K562 (cell line): ENCODE data around the gene ZSCAN32. TPM values are rescaled to one million over a fixed set of nuclear protein-coding genes. Genes with fewer than 3 reads are reported as not detected.

Experiments
- ATF3 ChIP-seq, 2 experiments: fragments of 450-650 bp in 1 of 2; sonication (generic) in 1 of 2; formaldehyde crosslinking in 1 of 2; IDR thresholded peaks in 1 of 2; conservative IDR thresholded peaks in 1 of 2; 2 replicates each; pipeline versions ENCODE4 v1.6.1 to v1.8.1; 2016 to 2023; ENCODE audit warnings: mild to moderate bottlenecking in 2 of 2, moderate library complexity in 2 of 2, inconsistent platforms in 1 of 2, missing genetic modification reagents in 1 of 2
- CBFA2T3 ChIP-seq: fragments of 450-650 bp; IDR thresholded peaks from 2 replicates; pipeline ENCODE4 v1.6.1; 2017
- COPS2 ChIP-seq: fragments of 450-650 bp; conservative IDR thresholded peaks from 2 replicates; pipeline ENCODE4 v1.6.1; 2016; ENCODE audit warnings: mild to moderate bottlenecking, moderate library complexity
- E2F1 ChIP-seq: sonication (generic); formaldehyde crosslinking; IDR thresholded peaks from 2 replicates; pipeline ENCODE4 v1.8.1; 2023; ENCODE audit warnings: mild to moderate bottlenecking, missing genetic modification reagents, moderate library complexity
- ETV6 ChIP-seq, 3 experiments: fragments of 150-350 bp in 1 of 3; sonication (generic) in 1 of 3; formaldehyde crosslinking in 1 of 3; IDR thresholded peaks; 2 replicates each; pipeline versions ENCODE4 v1.6.1 to v1.8.0; 2014 to 2022; ENCODE audit warnings: borderline replicate concordance in 2 of 3, low read depth in 2 of 3, antibody characterized with exemption in 1 of 3, low read length in 1 of 3, mild to moderate bottlenecking in 1 of 3, missing genetic modification reagents in 1 of 3
- FOXK1 ChIP-seq: sonication (generic); formaldehyde crosslinking; IDR thresholded peaks from 2 replicates; pipeline ENCODE4 v1.8.0; 2022; ENCODE audit warnings: missing genetic modification reagents, mild to moderate bottlenecking, borderline replicate concordance
- GTF2E2 ChIP-seq: fragments of 200-800 bp; sonication (Bioruptor generic); IDR thresholded peaks from 2 replicates; pipeline ENCODE4 v1.6.1; 2016; ENCODE audit warnings: missing genetic modification characterization, missing compliant biosample characterization
- HDAC1 ChIP-seq, 2 experiments: fragments of 450-650 bp; IDR thresholded peaks; 2 replicates each; pipeline ENCODE4 v1.6.1; 2016 to 2017; ENCODE audit warnings: inconsistent platforms in 1 of 2, mild to moderate bottlenecking in 1 of 2, moderate library complexity in 1 of 2
- HIVEP1 ChIP-seq: fragments of 250-450 bp; sonication (Bioruptor Pico); IDR thresholded peaks from 2 replicates; pipeline ENCODE4 v1.4.0; 2020; ENCODE audit warnings: mild to moderate bottlenecking
- HSF4 ChIP-seq: fragments of 250-450 bp; sonication (Bioruptor Pico); IDR thresholded peaks from 2 replicates; pipeline ENCODE4 v2.1.2; 2022; ENCODE audit warnings: mild to moderate bottlenecking, moderate library complexity, borderline replicate concordance
- JUND ChIP-seq, 2 experiments: IDR thresholded peaks; 2 replicates in 1 of 2; 3 replicates in 1 of 2; pipeline ENCODE4 v1.6.1; 2011; ENCODE audit warnings: borderline replicate concordance in 2 of 2, low read depth in 2 of 2, low read length in 2 of 2, improper control_type of control experiment in 1 of 2, missing biosample characterization in 1 of 2, missing genetic modification characterization in 1 of 2, missing genetic modification reagents in 1 of 2
- KAT8 ChIP-seq: fragments of 450-650 bp; IDR thresholded peaks from 2 replicates; pipeline ENCODE4 v1.6.1; 2016; ENCODE audit warnings: low read depth, mild to moderate bottlenecking
- KDM1A ChIP-seq, 2 experiments: fragments of 450-650 bp; IDR thresholded peaks; 2 replicates each; pipeline ENCODE4 v1.6.1; 2016; ENCODE audit warnings: mild to moderate bottlenecking in 2 of 2
- KLF10 ChIP-seq: fragments of 250-450 bp; sonication (Bioruptor Pico); IDR thresholded peaks from 2 replicates; pipeline ENCODE4 v1.6.1; 2021; ENCODE audit warnings: matching md5 sums
- KLF6 ChIP-seq: fragments of 250-450 bp; sonication (Bioruptor Pico); IDR thresholded peaks from 2 replicates; pipeline ENCODE4 v1.4.0; 2020; ENCODE audit warnings: mild to moderate bottlenecking, moderate library complexity, borderline replicate concordance
- MAFG ChIP-seq: fragments of 450-650 bp; conservative IDR thresholded peaks from 2 replicates; pipeline ENCODE4 v1.6.1; 2016; ENCODE audit warnings: missing genetic modification characterization, missing compliant biosample characterization
- NFYB ChIP-seq: IDR thresholded peaks from 2 replicates; pipeline ENCODE4 v1.6.1; 2011; ENCODE audit warnings: mild to moderate bottlenecking, moderate library complexity; ENCODE audit not compliant: insufficient read length; ENCODE audit errors: extremely low read depth
- PCBP2 ChIP-seq: fragments of 200-400 bp; formaldehyde crosslinking; IDR thresholded peaks from 2 replicates; pipeline ENCODE4 v1.6.1; 2018; ENCODE audit warnings: low read length, low read depth, mild to moderate bottlenecking, moderate library complexity; ENCODE audit not compliant: poor library complexity, severe bottlenecking
- RFX1 ChIP-seq: fragments of 450-650 bp; IDR thresholded peaks from 2 replicates; pipeline ENCODE4 v1.6.1; 2016; ENCODE audit warnings: mild to moderate bottlenecking, moderate library complexity
- SAP30 ChIP-seq: fragments of 200-600 bp; sonication (generic); IDR thresholded peaks from 2 replicates; pipeline ENCODE4 v1.6.1; 2012; ENCODE audit warnings: borderline replicate concordance, low read depth, mild to moderate bottlenecking, moderate library complexity, low read length, control low read depth, inconsistent platforms; ENCODE audit not compliant: insufficient read depth, poor library complexity, severe bottlenecking
- SIN3A ChIP-seq, 2 experiments: fragments of 150-350 bp in 1 of 2; IDR thresholded peaks; 2 replicates each; pipeline ENCODE4 v1.6.1; 2011 to 2016; ENCODE audit warnings: borderline replicate concordance in 2 of 2, low read depth in 2 of 2, low read length in 2 of 2, mild to moderate bottlenecking in 2 of 2, moderate library complexity in 2 of 2; ENCODE audit not compliant: control insufficient read depth in 1 of 2
- SMARCB1 ChIP-seq: IDR thresholded peaks from 2 replicates; pipeline ENCODE4 v1.6.1; 2011; ENCODE audit warnings: improper control_type of control experiment, low read depth; ENCODE audit not compliant: insufficient read length
- ZNF699 ChIP-seq: fragments of 250-450 bp; sonication (Bioruptor Pico); IDR thresholded peaks from 2 replicates; pipeline ENCODE4 v1.8.0; 2021; ENCODE audit warnings: mild to moderate bottlenecking, moderate library complexity; ENCODE audit not compliant: insufficient replicate concordance
- polyA plus RNA-seq, 8 experiments: library from polyadenylated mRNA; depleted of rRNA in 4 of 8; stranded (reverse) in 5 of 8; unstranded in 3 of 8; fragments of >200 nt; fragmentation: Nextera tagmentation in 2 of 8; fragmentation: Illumina TruSeq in 1 of 8; extraction: Ambion mirVana in 2 of 8; extraction: Trizol in 1 of 8; gene quantifications; 2 replicates each; pipeline versions ENCODE4 v1.2.1 to v1.2.3, GENCODE V29; 2011 to 2014; ENCODE audit warnings: inconsistent platforms in 1 of 8, missing spikeins in 1 of 8
- total RNA-seq, 7 experiments: library from RNA; depleted of rRNA in 6 of 7; stranded (reverse); fragments of >200 nt in 6 of 7; fragmentation: Illumina TruSeq in 2 of 7; extraction: Trizol in 2 of 7; gene quantifications; 2 replicates each; pipeline versions ENCODE4 v1.2.1 to v1.2.3, GENCODE V29; 2011 to 2021; ENCODE audit warnings: low replicate concordance in 1 of 7
- TF ChIP-seq, protein P1 (sequence below): fragments of 450-650 bp; IDR thresholded peaks from 2 replicates; pipeline ENCODE4 v1.6.1; 2016; ENCODE audit warnings: missing biosample characterization, missing genetic modification characterization

The ZSCAN32 gene
- total and polyA plus RNA-seq, 9 of the 15 experiments (the other 6 are each of a cell fraction or from before 2014, with no cell fraction given) = 16.0 to 29.4 (median 19.2) TPM

- no peak for TF ChIP-seq HSF4 (CRISPR knock-in tag)
- peak in 1 of 2 experiments; percentile 50; a peak in 1 of 4 replicates for TF ChIP-seq ETV6 (IDR thresholded peaks at IDR 0.05; ENCODE audit: borderline replicate concordance in 1 of 2, low read depth in 2 of 2, low read length in 1 of 2)
- no peak for TF ChIP-seq ETV6 (CRISPR knock-in tag; IDR thresholded peaks at IDR 0.05; ENCODE audit: borderline replicate concordance)
- TF ChIP-seq NFYB = no peak
- TF ChIP-seq JUND (IDR thresholded peaks at IDR 0.05; ENCODE audit: borderline replicate concordance, low read depth, low read length) = peak; percentile 76; the same call in 1 of the 2 replicates
- TF ChIP-seq JUND (tag; IDR thresholded peaks at IDR 0.05; ENCODE audit: borderline replicate concordance, low read depth, low read length) = peak; percentile 45; the same call in 1 of the 3 replicates
- no peak for TF ChIP-seq FOXK1 (CRISPR knock-in tag)
- TF ChIP-seq GTF2E2 (tag) = 0 out of 2 replicates have a peak, but pooled peaks have one; percentile 17
- peak; percentile 80 to 95 for TF ChIP-seq HDAC1 (IDR thresholded peaks at IDR 0.05)
- no peak for TF ChIP-seq KLF10
- no peak for TF ChIP-seq HIVEP1 (CRISPR knock-in tag)
- TF ChIP-seq SMARCB1 = no peak
- TF ChIP-seq PCBP2 = no peak
- TF ChIP-seq COPS2 = no peak
- peak; percentile 99 for TF ChIP-seq KDM1A (IDR thresholded peaks at IDR 0.05)
- TF ChIP-seq E2F1 (CRISPR knock-in tag) = no peak
- peak; percentile 71 for TF ChIP-seq ATF3 (IDR thresholded peaks at IDR 0.05)
- no peak for TF ChIP-seq ATF3 (CRISPR knock-in tag; conservative IDR thresholded peaks at IDR 0.05)
- no peak for TF ChIP-seq SAP30
- no peak for TF ChIP-seq RFX1
- TF ChIP-seq ZNF699 = no peak
- TF ChIP-seq, protein P1, sequence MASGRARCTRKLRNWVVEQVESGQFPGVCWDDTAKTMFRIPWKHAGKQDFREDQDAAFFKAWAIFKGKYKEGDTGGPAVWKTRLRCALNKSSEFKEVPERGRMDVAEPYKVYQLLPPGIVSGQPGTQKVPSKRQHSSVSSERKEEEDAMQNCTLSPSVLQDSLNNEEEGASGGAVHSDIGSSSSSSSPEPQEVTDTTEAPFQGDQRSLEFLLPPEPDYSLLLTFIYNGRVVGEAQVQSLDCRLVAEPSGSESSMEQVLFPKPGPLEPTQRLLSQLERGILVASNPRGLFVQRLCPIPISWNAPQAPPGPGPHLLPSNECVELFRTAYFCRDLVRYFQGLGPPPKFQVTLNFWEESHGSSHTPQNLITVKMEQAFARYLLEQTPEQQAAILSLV (tag) = no peak
- no peak for TF ChIP-seq SIN3A (IDR thresholded peaks at IDR 0.05; ENCODE audit: borderline replicate concordance in 2 of 2, control insufficient read depth in 1 of 2, low read depth in 2 of 2, low read length in 2 of 2)
- no peak for TF ChIP-seq KAT8
- TF ChIP-seq MAFG (tag) = no peak
- peak; percentile 98 for TF ChIP-seq CBFA2T3
- TF ChIP-seq KLF6 = no peak
Measured at GRCh38 chr16:3348547-3349167, 52.1 kb downstream of the ZSCAN32 start (continued).
